ENCODE measurements around the gene ATXN2.
A peak's percentile ranks its signal among the peaks of the same experiment; 100 is the strongest.

ATXN2 gene

DNA sequence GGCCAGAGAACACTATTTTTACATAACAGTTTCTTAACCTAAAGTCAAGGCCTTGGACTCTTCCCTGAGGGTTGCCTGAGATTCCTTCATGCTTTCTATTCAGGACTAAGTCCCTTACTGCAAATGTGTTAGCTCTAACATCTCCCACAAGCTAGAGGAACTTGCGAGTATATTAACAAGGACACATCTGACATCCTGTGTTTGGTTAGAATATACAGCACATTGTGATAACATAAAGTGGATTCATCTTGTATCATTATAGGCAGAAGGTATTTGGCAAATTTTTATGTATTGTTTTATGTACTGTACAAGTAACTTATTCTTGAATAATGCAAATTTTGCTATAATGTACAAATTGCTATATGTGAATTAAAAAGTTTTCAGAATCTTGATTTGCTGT is 147.9 kb downstream of the ATXN2 start:
- Mint-ChIP-seq H3K9me3 (no peaks in the 10 kb centered on the region), H3K27ac (peak overlapping the region in 2 of 3 experiments; percentile 2 to 62), H3K36me3 (ENCODE audit: low read depth) (peaks cover 66% of the 10 kb centered on the region), H3K27me3 (ENCODE audit: low read depth) (no peaks in the 10 kb centered on the region), H3K4me1 (peaks cover 27% of the 10 kb centered on the region), H3K4me3 (no peak overlapping the region)
- TF ChIP-seq, protein P1, sequence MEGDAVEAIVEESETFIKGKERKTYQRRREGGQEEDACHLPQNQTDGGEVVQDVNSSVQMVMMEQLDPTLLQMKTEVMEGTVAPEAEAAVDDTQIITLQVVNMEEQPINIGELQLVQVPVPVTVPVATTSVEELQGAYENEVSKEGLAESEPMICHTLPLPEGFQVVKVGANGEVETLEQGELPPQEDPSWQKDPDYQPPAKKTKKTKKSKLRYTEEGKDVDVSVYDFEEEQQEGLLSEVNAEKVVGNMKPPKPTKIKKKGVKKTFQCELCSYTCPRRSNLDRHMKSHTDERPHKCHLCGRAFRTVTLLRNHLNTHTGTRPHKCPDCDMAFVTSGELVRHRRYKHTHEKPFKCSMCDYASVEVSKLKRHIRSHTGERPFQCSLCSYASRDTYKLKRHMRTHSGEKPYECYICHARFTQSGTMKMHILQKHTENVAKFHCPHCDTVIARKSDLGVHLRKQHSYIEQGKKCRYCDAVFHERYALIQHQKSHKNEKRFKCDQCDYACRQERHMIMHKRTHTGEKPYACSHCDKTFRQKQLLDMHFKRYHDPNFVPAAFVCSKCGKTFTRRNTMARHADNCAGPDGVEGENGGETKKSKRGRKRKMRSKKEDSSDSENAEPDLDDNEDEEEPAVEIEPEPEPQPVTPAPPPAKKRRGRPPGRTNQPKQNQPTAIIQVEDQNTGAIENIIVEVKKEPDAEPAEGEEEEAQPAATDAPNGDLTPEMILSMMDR (IDR thresholded peaks at IDR 0.05; ENCODE audit: unreplicated experiment in 3 of 3), result no peak

DNA sequence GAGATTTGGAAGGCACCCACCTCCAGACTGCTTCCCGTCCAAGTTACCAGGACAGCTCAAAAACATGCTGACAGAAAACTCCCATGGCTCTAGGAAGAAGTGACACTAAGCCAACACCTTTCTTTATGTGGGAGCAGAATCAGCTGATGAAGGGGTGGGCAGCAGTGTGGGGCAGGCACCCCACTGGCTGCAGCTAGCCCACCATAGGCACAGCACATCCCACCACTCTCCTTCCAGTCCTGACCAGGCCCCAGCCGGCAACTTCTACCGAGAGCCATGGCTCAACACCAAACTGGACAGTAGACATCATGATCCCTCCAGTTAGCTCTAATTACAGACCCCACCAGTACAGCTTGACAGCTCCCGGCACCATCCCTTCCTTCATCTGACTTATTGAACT is 148.4 kb downstream of the ATXN2 start:
- no peaks in the 10 kb centered on the region for H3K9me3 Mint-ChIP-seq
- H3K27me3 Mint-ChIP-seq (ENCODE audit: low read depth), result no peaks in the 10 kb centered on the region

DNA sequence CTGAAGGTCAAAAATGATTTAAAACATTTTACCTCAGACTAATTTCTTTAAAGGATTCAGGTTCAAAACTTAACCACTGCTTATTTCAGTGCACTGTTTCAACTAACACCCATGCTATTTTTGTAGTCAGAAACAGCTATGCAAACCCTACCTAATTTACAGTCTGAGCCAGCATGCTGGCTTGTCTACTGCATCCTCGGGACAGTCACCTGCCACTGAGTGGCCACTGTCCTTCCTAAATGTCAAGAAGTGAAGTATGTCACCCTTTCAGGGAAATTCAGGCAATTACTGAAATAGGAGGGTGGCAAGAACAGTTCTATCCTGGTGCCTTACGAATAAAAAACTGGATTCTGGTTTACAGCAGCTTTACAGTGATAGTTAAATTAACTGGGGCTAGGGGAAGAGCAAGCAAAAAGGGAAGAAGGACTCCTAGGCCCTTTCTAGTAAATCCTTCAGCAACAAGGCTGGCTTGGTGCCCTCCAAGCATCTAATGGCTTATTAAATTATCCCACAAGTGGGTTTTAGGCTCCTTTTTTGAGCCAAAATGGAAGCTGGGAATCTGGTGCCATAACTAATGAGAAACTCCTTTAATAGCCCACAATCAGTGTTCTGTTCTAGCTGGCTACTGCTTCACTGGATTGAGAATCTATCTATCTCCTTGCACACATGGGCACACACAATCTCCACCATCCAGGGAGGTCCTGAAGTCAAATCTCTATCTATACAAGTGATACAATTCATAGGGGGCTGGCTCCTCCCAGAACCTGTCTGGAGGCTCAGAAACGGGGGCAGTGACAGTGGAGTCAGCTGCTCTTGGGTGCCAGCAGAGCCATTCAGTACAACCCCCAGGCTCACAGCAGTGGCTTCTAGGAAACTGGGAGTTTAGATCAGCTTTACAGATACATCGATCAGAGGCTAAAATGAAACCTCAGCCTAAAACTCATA is 150.0 kb downstream of the ATXN2 start:
- H3K9me3 Mint-ChIP-seq, result no peaks in the 10 kb centered on the region
- H3K27me3 Mint-ChIP-seq (ENCODE audit: low read depth), result no peaks in the 10 kb centered on the region
- H3K4me1 Mint-ChIP-seq, result peaks cover 44% of the 10 kb centered on the region
- TF ChIP-seq, protein P1 (IDR thresholded peaks at IDR 0.05; ENCODE audit: unreplicated experiment in 3 of 3), result no peak
- H3K27ac Mint-ChIP-seq, result peak overlapping the region in 2 of 3 experiments; percentile 35 to 79
- peaks cover 58% of the 10 kb centered on the region for H3K36me3 Mint-ChIP-seq (ENCODE audit: low read depth)
- H3K4me3 Mint-ChIP-seq, result no peak overlapping the region

More for the DNA sequence above, 148.4 kb downstream of the ATXN2 start:
- peaks cover 60% of the 10 kb centered on the region for H3K36me3 Mint-ChIP-seq (ENCODE audit: low read depth)
- peaks cover 33% of the 10 kb centered on the region for H3K4me1 Mint-ChIP-seq
- TF ChIP-seq, protein P1 (IDR thresholded peaks at IDR 0.05; ENCODE audit: unreplicated experiment in 3 of 3), result no peak
- H3K4me3 Mint-ChIP-seq, result no peak overlapping the region
- H3K27ac Mint-ChIP-seq, result peak overlapping the region in 1 of 3 experiments; percentile 62

DNA sequence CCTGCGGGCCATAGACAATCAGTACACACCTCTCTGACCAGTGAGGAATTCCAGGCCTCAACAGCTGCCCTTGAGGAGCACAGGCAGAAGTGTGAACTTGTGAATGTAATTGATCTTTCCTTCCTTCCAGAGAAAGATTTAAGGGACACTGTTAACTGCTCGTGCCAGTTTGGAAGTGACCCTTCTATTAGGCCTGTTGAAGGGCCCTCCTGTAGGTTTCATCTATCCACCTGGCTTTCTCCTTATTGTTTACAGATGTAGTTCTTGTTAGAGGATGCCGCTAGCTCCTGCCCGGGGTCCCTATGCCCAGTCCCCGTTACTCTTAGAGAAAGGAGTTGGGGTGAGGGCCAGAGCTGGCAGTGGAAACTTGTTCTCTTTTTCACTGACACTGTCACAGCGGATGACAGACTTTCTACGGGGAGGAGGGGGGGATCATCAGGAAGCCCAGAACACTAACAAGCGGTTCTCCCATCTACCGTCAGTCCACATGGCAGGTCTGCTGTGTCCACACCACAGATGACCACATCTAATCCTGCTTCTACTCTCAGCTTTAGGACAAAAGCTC is 150.8 kb downstream of the ATXN2 start:
- H3K4me1 Mint-ChIP-seq, result peaks cover 47% of the 10 kb centered on the region
- H3K4me3 Mint-ChIP-seq, result no peak overlapping the region
- H3K27me3 Mint-ChIP-seq (ENCODE audit: low read depth), result no peaks in the 10 kb centered on the region
- H3K36me3 Mint-ChIP-seq (ENCODE audit: low read depth), result peaks cover 56% of the 10 kb centered on the region
- TF ChIP-seq, protein P1 (IDR thresholded peaks at IDR 0.05; ENCODE audit: unreplicated experiment in 3 of 3), result no peak
- peak overlapping the region in 2 of 3 experiments; percentile 35 to 79 for H3K27ac Mint-ChIP-seq
- H3K9me3 Mint-ChIP-seq, result no peaks in the 10 kb centered on the region

DNA sequence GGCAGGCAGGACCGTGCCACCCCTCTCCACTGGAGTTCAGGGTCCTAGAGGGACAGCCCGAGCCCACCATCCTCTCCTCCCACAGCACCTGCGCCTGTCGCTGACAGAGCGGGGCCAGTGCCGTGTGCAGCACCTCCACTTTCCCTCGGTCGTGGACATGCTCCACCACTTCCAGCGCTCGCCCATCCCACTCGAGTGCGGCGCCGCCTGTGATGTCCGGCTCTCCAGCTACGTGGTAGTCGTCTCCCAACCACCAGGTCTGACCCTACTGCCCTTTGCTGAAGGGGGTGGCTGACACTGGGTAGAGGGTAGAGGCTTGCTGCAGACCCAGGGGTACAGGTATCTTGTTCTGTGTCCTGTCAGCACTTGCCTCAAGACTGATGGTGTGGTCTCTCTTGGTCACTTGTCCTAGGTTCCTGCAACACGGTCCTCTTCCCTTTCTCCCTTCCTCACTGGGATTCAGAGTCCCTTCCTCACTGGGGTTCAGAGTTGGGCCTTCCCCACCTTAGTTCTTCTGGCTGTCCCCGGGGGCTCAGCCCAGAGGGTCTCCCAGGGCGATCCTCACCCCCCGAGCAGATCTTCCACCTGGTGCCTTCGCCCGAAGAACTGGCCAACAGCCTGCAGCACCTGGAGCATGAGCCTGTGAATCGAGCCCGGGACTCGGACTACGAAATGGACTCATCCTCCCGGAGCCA is 151.4 kb downstream of the ATXN2 start:
- Mint-ChIP-seq H3K27ac (peak overlapping the region; percentile 23 to 79 (median 50)), H3K9me3 (no peaks in the 10 kb centered on the region), H3K36me3 (ENCODE audit: low read depth) (peaks cover 57% of the 10 kb centered on the region), H3K4me1 (peaks cover 49% of the 10 kb centered on the region), H3K4me3 (no peak overlapping the region), H3K27me3 (ENCODE audit: low read depth) (no peaks in the 10 kb centered on the region)
- TF ChIP-seq, protein P1 (IDR thresholded peaks at IDR 0.05; ENCODE audit: unreplicated experiment in 3 of 3), result no peak

Data from nephron (organoid).